ENCODE measurements around the gene EXD3. TPM values are rescaled to one million over a fixed set of nuclear protein-coding genes. Genes with fewer than 3 reads are reported as not detected.

Gene EXD3
- total and polyA plus RNA-seq, 2 donors from 2014 or later: 18.9 to 44.5 TPM

DNA sequence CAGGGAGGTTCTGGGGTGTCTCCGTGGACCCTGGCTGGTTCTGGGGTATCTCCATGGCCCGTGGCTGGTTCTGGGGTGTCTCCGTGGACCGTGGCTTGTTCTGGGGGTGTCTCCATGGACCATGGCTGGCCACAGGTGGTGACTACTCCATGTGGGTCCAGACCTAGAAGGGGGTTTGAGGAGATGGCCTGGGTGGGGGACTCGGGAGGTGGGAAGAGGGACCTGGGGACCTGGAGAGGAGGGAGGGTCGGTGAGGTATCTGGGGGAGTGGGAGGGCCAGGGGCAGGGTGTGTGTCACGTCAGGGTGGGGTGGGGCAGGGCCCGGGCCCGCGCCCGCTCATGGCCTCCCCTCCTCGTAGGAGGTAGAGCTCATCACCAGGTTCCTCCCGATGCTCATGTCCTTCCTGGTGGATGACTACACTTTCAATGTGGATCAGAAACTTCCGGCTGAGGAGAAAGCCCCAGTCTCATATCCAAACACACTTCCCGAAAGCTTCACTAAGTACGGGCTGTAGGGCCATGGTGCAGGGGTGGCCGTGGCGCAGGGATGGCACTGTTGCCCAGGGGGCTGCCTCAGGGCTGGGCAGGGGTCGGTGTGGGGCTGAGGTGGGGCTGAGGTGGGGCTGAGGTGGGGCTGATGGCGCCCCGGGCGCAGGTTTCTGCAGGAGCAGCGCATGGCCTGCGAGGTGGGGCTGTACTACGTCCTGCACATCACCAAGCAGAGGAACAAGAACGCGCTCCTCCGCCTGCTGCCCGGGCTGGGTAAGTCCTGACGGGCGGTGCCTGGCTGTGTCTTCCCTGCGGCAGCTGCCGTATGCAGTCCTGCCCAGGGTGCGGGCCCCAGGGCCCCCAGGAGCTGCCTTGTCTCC is 156.1 kb downstream of the EXD3 start:
- H3K9ac ChIP-seq (ENCODE audit: low read length in 3 of 3): no peak overlapping the region
- no peak for FAIRE-seq

GRCh38 chr9:137266162-137266527 is 156.8 kb downstream of the EXD3 start:
- H3K4me1 ChIP-seq (ENCODE audit: control insufficient read depth in 2 of 3, insufficient read depth in 2 of 3, low read depth in 1 of 3, low read length in 3 of 3): peaks cover 0 to 18% (median 13%) of the 10 kb centered on the region in 3 donors
- H3K9ac ChIP-seq (ENCODE audit: low read length in 3 of 3): no peak overlapping the region
- TF ChIP-seq, protein P1, sequence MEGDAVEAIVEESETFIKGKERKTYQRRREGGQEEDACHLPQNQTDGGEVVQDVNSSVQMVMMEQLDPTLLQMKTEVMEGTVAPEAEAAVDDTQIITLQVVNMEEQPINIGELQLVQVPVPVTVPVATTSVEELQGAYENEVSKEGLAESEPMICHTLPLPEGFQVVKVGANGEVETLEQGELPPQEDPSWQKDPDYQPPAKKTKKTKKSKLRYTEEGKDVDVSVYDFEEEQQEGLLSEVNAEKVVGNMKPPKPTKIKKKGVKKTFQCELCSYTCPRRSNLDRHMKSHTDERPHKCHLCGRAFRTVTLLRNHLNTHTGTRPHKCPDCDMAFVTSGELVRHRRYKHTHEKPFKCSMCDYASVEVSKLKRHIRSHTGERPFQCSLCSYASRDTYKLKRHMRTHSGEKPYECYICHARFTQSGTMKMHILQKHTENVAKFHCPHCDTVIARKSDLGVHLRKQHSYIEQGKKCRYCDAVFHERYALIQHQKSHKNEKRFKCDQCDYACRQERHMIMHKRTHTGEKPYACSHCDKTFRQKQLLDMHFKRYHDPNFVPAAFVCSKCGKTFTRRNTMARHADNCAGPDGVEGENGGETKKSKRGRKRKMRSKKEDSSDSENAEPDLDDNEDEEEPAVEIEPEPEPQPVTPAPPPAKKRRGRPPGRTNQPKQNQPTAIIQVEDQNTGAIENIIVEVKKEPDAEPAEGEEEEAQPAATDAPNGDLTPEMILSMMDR (IDR thresholded peaks at IDR 0.05; ENCODE audit: borderline replicate concordance, extremely low read depth, insufficient read depth): no peak
- H3K27ac ChIP-seq (ENCODE audit: low read depth in 2 of 2, low read length in 2 of 2): no peak overlapping the region
- H3K36me3 ChIP-seq (ENCODE audit: control insufficient read depth in 2 of 3, insufficient read depth in 3 of 3, low read length in 3 of 3): peaks cover 2 to 7% (median 4%) of the 10 kb centered on the region in 3 donors
- FAIRE-seq: no peak
- intact Hi-C loops (cut with DNase I): no loop called here
- no peaks in the 10 kb centered on the region for H3K27me3 ChIP-seq (ENCODE audit: control insufficient read depth, insufficient read depth, low read length)
- H3K9me3 ChIP-seq (ENCODE audit: control insufficient read depth in 2 of 3, insufficient read depth in 1 of 3, low read length in 3 of 3): no peaks in the 10 kb centered on the region
- H3K4me3 ChIP-seq (ENCODE audit: low read length in 3 of 3): no peak overlapping the region
- peak in 1 of 5 donors; percentile 66 for DNase-seq

More for the DNA sequence above, 156.1 kb downstream of the EXD3 start:
- intact Hi-C loops (cut with DNase I): no loop called here
- H3K27ac ChIP-seq (ENCODE audit: low read depth in 2 of 2, low read length in 2 of 2): no peak overlapping the region
- TF ChIP-seq, protein P1 (IDR thresholded peaks at IDR 0.05; ENCODE audit: borderline replicate concordance, extremely low read depth, insufficient read depth): no peak
- peaks cover 2 to 7% (median 4%) of the 10 kb centered on the region in 3 donors for H3K36me3 ChIP-seq (ENCODE audit: control insufficient read depth in 2 of 3, insufficient read depth in 3 of 3, low read length in 3 of 3)
- no peaks in the 10 kb centered on the region for H3K9me3 ChIP-seq (ENCODE audit: control insufficient read depth in 2 of 3, insufficient read depth in 1 of 3, low read length in 3 of 3)
- no peaks in the 10 kb centered on the region for H3K27me3 ChIP-seq (ENCODE audit: control insufficient read depth, insufficient read depth, low read length)
- H3K4me3 ChIP-seq (ENCODE audit: low read length in 3 of 3): no peak overlapping the region
- DNase-seq: peak in 1 of 5 donors; percentile 78
- H3K4me1 ChIP-seq (ENCODE audit: control insufficient read depth in 2 of 3, insufficient read depth in 2 of 3, low read depth in 1 of 3, low read length in 3 of 3): peaks cover 0 to 18% (median 13%) of the 10 kb centered on the region in 3 donors

DNA sequence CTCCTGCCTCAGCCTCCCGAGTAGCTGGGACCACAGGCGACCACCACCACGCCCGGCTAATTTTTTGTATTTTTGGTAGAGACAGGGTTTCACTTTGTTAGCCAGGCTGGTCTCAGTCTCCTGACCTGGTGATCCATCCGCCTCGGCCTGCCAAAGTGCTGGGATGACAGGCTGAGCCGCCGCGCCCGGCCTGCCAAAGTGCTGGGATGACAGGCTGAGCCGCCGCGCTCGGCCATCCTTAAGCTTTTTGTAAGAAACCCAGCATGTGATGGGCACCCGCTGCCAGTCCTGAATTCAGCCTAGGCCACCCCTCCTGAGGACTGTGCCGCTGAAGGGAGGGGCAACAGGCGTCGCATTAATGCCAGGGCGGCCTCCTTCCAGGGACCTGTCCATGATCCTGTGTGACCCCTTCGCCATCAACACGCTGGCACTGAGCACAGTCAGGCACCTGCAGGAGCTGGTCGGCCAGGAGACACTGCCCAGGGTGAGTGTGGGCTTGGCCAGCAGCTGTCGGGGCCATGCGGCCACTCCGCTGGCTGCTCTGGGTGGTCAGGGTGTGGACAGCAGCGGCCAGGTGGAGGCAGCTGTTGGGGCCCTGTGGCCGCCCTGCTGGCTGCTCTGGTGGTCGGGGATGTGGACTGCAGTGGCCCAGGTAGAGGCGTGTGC is 157.3 kb downstream of the EXD3 start:
- H3K4me3 ChIP-seq (ENCODE audit: low read length in 3 of 3): no peak overlapping the region
- H3K9me3 ChIP-seq (ENCODE audit: control insufficient read depth in 2 of 3, insufficient read depth in 1 of 3, low read length in 3 of 3): no peaks in the 10 kb centered on the region
- H3K27me3 ChIP-seq (ENCODE audit: control insufficient read depth, insufficient read depth, low read length): no peaks in the 10 kb centered on the region
- peaks cover 0 to 18% (median 13%) of the 10 kb centered on the region in 3 donors for H3K4me1 ChIP-seq (ENCODE audit: control insufficient read depth in 2 of 3, insufficient read depth in 2 of 3, low read depth in 1 of 3, low read length in 3 of 3)
- FAIRE-seq (no peak), DNase-seq (peak in 1 of 5 donors; percentile 68)
- intact Hi-C loops (cut with DNase I): no loop called here
- TF ChIP-seq, protein P1 (IDR thresholded peaks at IDR 0.05; ENCODE audit: borderline replicate concordance, extremely low read depth, insufficient read depth): no peak
- no peak overlapping the region for H3K27ac ChIP-seq (ENCODE audit: low read depth in 2 of 2, low read length in 2 of 2)
- no peak overlapping the region for H3K9ac ChIP-seq (ENCODE audit: low read length in 3 of 3)
- H3K36me3 ChIP-seq (ENCODE audit: control insufficient read depth in 2 of 3, insufficient read depth in 3 of 3, low read length in 3 of 3): peaks cover 2 to 7% (median 4%) of the 10 kb centered on the region in 3 donors
